ENCODE results near the gene SELENON.

DNA sequence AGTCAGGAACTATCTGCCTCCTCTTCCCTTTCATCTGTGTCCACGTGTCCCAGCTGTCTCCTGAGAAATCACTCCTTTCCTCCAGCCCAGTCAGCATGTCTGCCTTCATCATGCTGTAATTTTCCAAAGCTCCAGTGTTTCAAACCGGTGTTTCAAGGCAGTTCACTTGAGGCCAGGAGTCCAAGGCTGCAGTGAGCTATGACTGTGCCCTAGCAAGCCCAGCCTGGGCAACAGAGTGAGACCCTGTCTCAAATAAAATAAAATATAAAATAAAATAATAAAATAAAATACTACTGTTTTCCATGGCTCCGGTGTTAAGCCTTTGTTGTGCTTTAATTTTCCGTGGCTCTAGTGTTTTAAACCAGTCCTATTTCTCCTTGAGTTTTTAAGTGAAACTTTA is 7.9 kb upstream of the SELENON start:
- TF ChIP-seq, protein P1, sequence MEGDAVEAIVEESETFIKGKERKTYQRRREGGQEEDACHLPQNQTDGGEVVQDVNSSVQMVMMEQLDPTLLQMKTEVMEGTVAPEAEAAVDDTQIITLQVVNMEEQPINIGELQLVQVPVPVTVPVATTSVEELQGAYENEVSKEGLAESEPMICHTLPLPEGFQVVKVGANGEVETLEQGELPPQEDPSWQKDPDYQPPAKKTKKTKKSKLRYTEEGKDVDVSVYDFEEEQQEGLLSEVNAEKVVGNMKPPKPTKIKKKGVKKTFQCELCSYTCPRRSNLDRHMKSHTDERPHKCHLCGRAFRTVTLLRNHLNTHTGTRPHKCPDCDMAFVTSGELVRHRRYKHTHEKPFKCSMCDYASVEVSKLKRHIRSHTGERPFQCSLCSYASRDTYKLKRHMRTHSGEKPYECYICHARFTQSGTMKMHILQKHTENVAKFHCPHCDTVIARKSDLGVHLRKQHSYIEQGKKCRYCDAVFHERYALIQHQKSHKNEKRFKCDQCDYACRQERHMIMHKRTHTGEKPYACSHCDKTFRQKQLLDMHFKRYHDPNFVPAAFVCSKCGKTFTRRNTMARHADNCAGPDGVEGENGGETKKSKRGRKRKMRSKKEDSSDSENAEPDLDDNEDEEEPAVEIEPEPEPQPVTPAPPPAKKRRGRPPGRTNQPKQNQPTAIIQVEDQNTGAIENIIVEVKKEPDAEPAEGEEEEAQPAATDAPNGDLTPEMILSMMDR (IDR thresholded peaks at IDR 0.05; ENCODE audit: poor library complexity): no peak
- no peak for TF ChIP-seq EZH2phosphoT487 (IDR thresholded peaks at IDR 0.05; ENCODE audit: low read depth, severe bottlenecking, unreplicated experiment)

All from hepatocyte (in vitro differentiated cells).